HG02571 (cell line): Measurements from ENCODE around the gene PEX11G.
A peak's percentile ranks its signal among the peaks of the same experiment; 100 is the strongest.

Source experiments
- ATAC-seq: cut with Tn5 transposase; IDR thresholded peaks from one replicate; pipeline ENCODE4 v1.9.1; 2021; ENCODE audit warnings: mild to moderate bottlenecking, moderate library complexity; ENCODE audit not compliant: unreplicated experiment

PEX11G gene

GRCh38 chr19:7522072-7522922, 33.5 kb upstream of the PEX11G start, which contains the start of gene MCOLN1:
TSS of gene MCOLN1 (plus strand) at chr19:7522624. CDS start at chr19:7522751, 127 bp downstream.
- peak; percentile 72 for ATAC-seq

GRCh38 chr19:7521551-7522071, 32.8 kb upstream of the PEX11G start:
- no peak for ATAC-seq

GRCh38 chr19:7520131-7521051, 31.6 kb upstream of the PEX11G start:
- no peak for ATAC-seq

DNA sequence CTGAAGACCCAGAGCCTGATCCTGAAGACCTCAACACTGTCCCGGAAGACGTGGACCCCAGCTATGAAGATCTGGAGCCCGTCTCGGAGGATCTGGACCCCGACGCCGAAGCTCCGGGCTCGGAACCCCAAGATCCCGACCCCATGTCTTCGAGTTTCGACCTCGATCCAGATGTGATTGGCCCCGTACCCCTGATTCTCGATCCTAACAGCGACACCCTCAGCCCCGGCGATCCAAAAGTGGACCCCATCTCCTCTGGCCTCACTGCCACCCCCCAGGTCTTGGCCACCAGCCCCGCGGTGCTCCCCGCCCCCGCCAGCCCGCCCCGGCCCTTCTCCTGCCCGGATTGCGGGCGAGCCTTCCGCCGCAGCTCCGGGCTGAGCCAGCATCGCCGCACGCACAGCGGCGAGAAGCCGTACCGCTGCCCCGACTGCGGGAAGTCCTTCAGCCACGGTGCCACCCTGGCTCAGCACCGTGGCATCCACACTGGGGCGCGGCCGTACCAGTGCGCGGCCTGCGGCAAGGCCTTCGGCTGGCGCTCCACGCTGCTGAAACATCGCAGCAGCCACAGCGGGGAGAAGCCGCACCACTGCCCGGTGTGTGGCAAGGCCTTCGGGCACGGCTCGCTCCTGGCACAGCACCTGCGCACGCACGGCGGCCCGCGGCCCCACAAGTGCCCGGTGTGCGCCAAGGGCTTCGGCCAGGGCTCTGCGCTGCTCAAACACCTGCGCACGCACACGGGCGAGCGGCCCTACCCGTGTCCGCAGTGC, 30.7 kb upstream of the PEX11G start:
- no peak for ATAC-seq

GRCh38 chr19:7516878-7517277, 28.0 kb upstream of the PEX11G start:
- ATAC-seq, result no peak

DNA sequence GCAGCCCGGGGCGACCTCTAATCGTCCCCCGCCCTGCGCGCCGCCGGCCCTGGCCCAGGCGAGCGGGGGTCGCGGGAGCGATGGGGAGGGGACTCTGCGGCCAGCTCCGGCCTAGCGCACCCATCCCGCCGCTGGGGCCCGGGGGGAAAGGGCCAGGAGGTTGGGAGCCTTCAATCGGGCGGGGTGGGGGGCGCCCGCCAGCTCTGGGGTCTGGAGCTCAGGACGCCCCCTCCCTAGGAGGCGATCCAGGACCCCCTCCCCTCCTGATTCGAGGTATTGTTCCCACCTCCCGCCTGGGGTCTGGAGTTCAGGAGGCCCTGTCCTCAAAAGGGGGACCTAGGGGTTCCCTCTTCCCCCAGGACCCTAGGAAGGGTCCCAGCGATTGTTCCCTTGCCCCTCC, 27.5 kb upstream of the PEX11G start:
- ATAC-seq, result no peak

DNA sequence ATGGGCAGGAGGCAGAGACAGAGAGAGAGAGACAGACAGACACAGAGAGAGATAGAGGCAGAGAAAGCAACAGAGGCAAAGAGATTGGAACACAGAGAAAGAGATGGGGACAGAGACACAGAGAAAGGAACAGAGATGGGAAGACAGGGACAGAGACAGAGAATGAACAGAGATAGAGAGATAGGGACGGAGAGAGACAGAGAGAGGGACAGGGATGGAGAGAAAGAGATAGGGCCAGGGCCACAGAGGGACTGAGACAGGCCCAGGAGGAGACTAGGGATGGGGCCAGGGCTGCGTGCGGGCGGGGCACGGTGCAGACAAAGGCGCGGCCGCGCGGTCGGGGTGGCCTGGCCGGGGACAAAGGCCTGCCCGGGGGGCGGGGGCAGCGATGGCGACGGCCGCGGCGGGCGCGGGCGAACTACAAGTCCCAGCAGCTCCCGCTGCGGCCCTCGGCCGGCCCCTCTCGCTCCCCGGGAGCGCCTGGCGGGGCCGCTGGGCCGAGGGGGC, 26.9 kb upstream of the PEX11G start, which contains the start of gene ZNF358:
TSS of gene ZNF358 (plus strand) at position 459 of the 507 bp plus-strand sequence. CDS start 3,140 bp downstream, outside the sequence.
- ATAC-seq, result no peak

DNA sequence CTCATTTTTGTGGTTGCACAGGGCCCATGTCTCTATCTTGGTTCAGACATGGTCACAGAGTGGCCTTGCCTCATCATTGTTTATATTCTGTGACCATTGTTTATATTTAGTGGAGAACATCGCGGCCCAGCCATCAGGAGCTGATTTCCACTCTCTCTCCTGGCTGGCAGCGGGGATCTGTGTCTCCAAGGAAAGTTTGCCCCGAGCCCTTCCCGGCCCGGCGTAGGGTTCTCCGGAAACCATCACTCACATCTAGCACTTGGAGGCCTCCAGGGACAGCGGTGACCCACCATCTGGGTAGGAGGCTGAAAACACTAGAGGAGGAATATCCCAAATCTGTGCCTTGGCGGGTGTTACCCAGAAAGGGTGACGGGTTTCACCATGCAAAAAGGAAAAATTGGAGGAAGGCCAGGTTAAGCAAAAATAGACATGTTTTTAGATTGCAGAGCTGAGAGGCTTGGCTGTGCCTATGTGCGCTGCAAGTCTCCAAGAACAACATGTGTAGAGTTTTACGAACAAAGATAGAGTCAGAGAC, 26.3 kb upstream of the PEX11G start:
- ATAC-seq, result no peak

- no peak for ATAC-seq
These were observed 25.2 kb upstream of the PEX11G start for GRCh38 chr19:7513809-7514642.

DNA sequence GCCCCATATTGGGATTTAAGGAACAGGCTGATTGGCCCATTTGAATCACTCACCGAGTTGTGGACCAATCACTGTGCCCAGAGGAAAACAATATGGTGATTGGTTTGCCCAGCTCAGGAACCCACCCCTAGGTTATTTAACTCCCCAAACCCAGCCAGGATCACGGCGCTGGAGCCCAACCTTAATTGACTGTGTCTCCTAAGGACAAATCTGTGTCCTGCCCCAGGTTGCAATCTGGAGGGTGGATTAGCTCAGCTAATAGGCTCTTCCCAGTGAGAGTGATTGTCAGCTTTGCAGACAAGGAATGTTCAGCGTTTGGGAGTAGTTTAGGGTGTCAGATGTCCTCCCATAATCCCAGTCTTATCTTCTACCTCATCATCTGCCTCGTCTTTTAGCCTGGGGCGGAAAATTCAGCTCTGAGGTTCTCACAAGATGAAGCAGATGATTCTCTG, 23.6 kb upstream of the PEX11G start:
- no peak for ATAC-seq

GRCh38 chr19:7509625-7510024, 20.8 kb upstream of the PEX11G start:
- no peak for ATAC-seq

- ATAC-seq, result no peak
These were observed 19.0 kb upstream of the PEX11G start for GRCh38 chr19:7507884-7508283.

DNA sequence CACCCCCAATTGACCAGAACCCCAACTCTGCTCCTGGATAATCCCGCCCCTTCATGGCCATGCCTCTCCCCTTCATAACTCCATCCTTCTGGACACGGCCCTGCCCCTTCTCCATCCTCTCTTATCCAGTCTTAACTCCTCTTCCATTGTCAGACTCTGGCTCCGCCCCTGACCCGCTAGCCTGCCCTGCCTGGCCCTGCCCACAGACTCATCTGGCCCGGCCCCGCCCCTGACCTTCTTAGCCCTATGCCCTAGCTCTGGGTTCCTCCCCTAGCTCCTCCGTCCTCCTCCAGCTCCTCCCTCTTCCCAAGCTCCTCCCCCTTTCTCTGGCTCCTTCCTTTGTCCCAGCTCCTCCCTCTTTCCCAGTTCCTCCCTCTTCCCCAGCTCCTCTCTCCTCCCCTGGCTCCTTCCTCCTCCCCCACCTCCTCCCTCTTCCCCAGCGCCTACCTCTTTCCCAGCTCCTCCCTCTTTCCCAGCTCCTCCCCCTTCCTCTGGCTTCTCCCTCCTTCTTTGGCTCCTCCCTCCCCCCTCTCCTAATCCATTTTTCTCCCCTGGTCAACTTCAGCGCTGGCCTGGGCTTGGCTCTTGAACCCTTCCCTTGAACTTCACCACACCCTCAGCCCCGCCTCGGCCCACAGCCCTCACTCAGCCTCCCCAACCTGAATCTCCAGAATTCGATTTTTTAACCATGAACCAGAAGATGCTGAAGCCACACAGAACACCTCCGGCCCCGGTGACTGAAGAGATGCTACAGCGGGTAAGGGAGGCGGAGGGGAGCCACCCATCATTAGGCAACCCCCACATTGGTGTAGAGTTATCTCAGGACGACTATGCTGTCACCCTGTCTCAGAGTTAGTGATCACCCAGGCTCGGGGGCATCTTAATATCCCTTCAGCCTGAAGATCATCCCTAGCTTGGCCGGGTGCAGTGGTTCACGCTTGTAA, 17.8 kb upstream of the PEX11G start:
- ATAC-seq, result no peak

DNA sequence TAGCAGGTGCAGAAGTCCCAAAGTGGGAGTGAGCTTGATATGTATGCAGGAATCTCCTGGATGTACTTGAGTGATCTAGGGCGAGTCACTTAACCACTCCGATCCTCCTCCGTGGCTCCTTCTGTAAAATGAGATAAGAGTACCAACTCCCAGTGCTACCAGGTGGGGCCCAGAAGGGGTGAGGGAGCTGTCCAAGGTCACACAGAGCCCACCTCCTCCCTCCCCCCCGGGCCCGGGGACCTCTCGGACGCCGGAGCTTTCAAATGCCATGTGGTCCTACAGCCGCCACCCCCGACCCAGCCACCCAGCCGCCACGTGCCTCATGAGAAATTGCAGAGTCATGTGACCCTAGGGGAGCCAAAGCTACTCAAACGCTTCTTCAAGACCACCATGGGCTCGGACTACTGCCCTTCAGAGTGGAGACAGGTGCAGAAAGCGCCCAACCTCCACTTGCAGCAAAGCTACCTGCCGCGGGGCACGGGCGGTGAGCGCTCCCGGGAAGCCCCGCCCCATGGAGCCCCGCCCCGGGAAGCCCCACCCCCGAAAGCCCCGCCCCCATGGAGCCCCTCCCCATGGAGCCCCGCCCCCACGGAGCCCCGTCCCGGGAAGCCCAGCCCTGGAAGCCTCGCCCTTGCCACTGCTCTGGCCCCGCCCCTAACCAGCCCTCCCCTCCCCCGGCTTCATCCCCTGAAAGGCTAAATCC, 17.0 kb upstream of the PEX11G start:
- no peak for ATAC-seq

DNA sequence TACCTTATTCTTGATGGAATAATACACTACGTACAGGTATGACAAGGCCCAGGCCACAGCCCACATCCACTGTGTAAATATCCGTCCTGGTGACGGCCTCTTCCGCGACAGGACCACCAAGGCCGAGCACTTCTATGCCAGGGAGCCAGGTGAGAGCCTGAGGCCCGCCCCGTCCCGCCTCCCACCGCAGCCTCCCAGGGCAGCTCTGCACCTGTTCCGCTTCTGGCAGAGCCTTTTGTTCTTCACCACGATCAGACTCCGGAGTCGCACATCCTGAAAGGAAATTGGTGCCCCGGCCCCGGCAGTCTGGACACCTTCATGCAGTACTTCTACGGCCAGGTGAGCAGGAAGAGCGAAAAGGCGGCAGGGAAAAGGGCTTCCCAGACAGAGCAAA, 16.4 kb upstream of the PEX11G start:
- ATAC-seq, result no peak

- ATAC-seq, result no peak
These were observed 15.8 kb upstream of the PEX11G start for GRCh38 chr19:7504684-7505083.

DNA sequence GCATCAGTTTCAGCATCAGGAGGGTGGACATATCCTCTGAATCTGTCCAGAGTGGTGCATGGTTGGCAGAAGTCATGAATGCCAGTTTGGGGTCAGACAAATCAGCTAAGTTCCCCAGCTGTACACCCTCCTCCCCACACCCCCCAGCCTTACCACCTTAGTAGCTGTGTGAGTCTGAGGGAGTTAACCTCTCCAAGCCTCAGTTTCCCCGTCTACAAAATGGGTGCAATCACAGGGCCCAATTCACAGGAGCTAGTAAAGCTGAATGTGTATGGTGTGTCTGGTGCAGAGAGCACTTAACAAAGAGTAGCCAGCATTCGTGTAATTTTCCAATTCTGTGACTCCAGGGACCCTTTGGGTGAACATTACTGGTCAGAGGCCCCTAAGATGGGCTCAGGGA, 13.7 kb upstream of the PEX11G start:
- ATAC-seq, result no peak
